Measurements from ENCODE around the gene DISP1.
"Not testable (repeated sequence)": the region's sequence is repeated elsewhere in the genome, so short reads cannot be mapped to it uniquely, and the experiment has no call there.

DISP1 gene

GRCh38 chr1:222798975-222799374 lies 15.9 kb upstream of the DISP1 start:
- DNase-seq = no peak

- no peak for DNase-seq
Measured at GRCh38 chr1:222801067-222801466, 13.8 kb upstream of the DISP1 start.

DNA sequence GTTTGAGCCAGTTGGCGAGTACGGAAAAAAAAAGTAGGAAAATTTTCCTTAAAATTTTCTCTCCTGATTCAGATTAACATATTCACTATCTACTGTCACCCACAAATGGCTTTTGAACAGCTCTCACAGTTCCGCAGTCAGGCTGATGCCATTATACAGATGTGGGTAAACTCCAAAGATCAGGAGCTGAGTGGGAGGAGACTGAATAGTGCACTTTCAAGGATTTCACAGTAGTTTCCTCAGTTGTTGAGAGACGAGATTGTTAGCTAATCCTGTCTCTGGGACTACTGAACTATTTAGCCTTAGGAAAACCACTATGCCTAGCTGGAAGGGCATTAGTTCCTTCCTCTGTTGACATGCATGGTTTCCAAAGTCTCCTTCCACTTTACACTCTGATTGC lies 3.2 kb upstream of the DISP1 start:
- no peak for DNase-seq

GRCh38 chr1:222813866-222814535 lies 838 bp upstream of the DISP1 start:
- no peak for DNase-seq

DNA sequence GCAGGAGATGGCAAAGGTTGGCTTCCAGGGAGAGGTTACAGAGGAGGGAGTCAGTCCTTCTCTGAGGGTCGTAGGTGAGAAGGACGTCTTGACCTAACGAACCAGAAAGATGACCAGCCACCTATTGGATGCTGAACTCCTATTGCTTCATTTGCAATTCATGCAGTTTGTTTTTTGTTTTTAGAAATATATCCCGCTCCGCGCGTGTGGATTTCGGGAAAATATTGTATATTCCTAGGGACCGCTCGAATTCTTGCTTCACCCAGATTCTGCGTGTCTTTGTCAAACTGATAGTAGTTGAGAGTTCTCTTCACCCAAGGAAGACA lies 564 bp downstream of the DISP1 start:
- no peak for DNase-seq

DNA sequence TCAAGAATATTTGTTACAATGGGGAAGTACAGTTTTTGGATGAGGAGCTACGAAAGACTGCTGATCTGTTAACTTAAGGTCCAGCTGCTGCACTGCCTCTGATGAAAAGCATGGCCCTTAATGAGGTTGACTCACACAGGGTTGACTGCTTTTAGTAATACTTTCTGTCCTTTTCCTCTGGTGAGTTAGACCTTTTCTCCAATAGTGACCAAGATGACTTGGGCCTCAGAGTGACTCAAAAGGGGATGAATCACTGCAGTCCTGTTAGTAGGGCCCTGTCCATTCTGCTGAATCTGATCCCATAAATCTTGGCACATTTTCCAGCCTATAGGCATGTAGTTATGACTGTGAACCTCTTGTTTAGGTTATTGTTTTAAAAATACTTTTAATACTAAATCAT lies 2.7 kb downstream of the DISP1 start:
- DNase-seq = no peak

GRCh38 chr1:222818171-222818570 lies 3.3 kb downstream of the DISP1 start:
- no peak for DNase-seq

GRCh38 chr1:222820171-222820712 lies 5.4 kb downstream of the DISP1 start:
- no peak for DNase-seq

DNA sequence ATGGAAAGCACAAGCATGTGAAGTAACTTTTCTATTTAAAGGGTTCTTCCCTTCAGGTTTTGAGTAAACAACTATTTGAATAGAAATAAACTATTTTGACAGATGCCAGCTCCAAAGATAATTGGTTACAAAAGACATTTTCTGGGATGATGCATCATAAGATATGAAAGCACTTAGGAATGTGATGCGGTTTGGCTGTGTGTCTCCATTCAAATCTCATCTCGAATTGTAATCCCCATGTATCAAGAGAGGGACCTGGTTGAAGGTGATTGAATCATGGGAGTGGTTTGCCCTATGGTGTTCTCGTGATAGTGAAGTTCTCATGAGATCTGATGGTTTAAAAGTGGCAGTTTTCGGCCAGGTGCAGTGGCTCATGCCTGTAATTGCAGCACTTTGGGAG lies 6.4 kb downstream of the DISP1 start:
- DNase-seq = no peak

DNA sequence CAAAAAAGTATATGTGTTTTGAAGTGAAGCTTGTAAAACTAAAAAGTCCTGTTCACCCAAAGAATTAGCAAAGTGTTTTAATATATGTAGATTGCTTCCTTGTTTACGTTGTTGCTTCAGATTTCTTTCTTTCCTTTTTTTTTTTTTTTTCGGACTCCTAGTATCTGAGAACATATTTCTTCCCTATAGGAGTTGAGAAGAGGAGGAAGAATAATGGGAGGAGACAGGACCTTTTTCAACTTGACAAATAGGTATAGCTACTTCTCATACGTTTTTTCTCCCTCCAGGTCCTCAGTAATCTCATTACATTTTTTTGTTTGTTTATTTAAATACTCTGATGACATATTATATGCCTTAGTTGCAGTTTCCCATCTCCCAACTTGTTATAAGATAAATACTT lies 8.9 kb downstream of the DISP1 start:
- no peak for DNase-seq

DNA sequence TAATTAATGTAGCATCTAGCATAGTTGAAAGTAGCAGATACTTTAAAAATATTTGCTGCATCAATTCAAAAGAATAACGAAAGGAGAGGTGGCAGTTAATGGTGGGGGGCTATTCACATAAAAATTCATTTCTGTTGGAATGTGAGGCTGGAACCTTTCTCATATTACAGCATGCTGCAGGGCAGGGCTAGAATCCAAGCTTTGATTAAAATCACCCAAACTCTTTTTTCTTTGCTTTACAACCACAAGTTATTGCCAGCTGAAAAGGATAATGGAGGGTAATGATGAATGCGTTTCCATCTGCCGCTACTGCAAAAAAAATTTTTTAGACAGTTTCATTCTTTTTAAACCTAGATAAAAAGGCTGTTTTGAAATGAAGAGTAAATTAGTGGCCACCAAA lies 9.8 kb downstream of the DISP1 start:
- DNase-seq = no peak

GRCh38 chr1:222828939-222829338 lies 14.1 kb downstream of the DISP1 start:
- DNase-seq = no peak

DNA sequence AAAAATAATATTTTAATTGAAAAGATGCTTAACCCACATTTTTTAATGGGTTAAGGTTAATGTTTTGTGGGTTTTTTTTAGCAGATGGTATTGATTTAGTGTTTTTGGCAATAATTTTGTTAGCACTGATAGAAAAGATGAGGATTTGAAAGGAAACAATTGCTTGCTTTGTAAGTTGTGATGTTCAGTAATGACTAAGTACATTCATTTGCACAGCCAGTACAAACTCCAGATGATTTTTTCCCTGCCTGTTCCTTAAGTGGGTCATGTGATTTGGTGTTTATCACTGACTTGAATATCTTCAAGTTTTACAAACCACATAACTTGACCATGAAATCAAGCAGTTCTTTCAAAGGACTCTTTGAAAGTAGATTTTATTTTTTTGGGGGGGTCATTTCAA lies 15.0 kb downstream of the DISP1 start:
- DNase-seq = no peak

DNA sequence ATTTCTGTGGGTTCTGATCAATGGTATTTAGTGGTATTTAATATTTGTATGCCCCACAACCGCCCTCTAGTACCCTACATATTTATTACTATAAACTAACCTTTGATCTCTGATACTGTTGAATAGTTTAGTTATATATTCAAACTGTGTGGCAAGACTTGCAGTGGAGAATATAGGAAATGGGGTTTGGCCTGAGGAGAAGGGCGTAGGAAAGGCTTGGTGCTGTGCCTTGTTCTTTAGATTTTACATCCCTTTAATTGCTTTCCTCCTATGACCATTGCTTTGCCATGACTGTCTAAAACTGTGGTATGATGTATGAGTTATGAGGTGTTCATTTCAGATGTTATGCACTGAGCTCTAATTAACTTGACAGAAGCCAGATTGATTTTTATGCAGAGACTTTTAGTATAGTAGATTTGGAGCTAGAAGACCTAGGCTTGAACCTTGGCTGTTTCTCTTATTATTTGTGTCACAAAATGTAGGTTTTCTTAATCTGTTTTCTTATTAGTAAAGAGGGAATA lies 18.6 kb downstream of the DISP1 start:
- DNase-seq = no peak

- DNase-seq = no peak
Measured at GRCh38 chr1:222843469-222844410, 28.9 kb downstream of the DISP1 start.

- DNase-seq = no peak
Measured at GRCh38 chr1:222844411-222844779, 29.6 kb downstream of the DISP1 start.

DNA sequence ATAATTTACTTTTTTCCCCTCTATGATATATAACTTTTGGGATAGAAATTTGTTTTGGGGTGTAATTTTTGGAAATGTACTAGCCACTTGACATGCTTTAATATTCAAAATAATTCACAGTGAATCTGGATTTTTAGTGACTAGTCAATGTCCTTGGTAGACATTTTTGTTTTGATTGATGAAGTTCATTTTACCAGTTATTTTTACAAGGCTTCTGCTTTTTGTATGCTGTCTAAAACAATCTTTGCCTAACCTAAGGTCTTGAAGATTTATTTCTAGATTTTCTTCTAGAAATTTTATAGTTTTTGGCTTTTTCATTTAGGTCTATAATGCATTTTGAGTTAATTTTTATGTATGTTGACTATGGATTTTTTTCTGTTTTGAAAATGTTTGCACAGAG lies 30.9 kb downstream of the DISP1 start:
- no peak for DNase-seq

DNA sequence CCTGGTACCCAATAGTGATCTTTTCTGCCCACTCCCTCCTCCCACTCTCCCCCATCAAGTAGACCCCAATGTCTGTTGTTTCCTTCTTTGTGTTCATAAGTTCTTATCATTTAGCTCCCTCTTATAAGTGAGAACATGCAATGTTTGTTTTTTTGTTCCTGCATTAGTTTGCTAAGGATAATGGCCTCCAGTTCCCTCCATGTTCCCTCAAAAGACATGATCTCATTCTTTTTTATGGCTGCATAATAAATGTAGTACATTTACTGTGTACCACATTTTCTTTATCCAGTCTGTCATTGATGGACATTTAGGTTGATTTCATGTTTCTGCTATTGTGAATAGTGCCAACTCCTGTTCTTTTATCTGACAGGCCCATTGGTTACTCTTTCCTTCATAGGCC lies 35.7 kb downstream of the DISP1 start:
- DNase-seq = not testable (repeated sequence)

GRCh38 chr1:222852326-222852725 lies 37.5 kb downstream of the DISP1 start:
- DNase-seq = no peak

DNA sequence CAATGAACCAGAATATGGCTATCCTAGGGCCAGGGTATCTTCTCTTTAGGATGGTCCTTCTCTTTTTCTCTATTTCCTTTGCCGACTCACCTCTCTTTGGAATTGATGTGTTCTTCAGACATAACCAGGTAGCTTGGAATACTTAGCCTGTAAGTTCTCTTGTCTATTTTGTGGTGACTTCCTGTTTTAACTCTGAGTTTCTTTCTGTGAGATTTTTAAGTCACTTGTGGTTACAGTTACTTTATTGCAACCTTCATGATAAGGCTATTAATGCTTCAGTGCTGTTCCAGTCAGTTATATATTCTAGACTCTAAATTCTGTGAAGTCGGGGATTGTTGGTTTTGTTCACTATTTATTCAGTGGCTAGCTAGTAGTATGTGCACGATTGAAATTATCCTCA lies 46.2 kb downstream of the DISP1 start:
- DNase-seq = no peak
